HG03045 (cell line): ENCODE results near the gene CDK11B.

Experiments
- ATAC-seq: cut with Tn5 transposase; IDR thresholded peaks from one replicate; pipeline ENCODE4 v1.9.1; 2021; ENCODE audit warnings: mild to moderate bottlenecking, moderate library complexity; ENCODE audit not compliant: unreplicated experiment

Gene CDK11B

DNA sequence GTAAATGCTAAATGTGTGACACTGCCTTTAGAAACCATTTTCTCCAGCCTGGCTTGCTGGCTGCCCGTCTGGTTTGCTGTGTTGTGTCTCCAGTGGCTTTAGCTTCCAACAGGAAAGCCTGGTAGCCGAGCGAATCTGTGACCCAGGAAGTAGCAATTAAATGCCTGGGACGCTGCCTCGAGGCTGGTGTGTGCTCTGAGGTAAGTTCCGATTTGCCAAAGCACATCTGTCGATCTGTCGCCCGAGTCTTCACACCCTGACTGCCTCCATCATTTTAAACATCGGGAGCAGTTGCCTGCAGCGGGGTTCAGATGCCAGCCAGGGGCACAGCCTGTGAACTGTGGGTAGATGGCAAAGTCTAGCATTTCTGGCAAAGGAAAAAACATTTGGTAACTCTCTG lies 41.3 kb downstream of the CDK11B start:
- ATAC-seq = no peak

DNA sequence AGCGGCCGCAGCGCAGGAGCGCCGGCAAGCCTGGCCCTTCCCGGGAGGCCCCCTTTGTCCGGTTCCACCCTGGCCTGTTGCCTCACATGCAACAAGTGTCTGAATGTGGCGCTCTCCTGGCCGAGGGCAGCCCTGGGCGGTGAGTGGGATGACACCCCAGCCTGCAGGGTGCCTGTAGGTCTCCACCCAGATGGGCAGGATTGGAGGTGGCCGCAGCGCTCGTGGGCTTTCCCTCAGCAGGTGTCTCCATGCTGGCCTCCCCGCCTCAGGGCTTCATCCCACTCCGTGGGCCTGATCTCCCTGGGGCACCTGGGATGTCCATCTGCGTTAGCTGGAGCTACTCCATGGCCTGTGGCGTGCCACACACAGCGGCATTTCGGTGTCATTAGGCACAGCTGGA lies 42.0 kb downstream of the CDK11B start:
- ATAC-seq = no peak

DNA sequence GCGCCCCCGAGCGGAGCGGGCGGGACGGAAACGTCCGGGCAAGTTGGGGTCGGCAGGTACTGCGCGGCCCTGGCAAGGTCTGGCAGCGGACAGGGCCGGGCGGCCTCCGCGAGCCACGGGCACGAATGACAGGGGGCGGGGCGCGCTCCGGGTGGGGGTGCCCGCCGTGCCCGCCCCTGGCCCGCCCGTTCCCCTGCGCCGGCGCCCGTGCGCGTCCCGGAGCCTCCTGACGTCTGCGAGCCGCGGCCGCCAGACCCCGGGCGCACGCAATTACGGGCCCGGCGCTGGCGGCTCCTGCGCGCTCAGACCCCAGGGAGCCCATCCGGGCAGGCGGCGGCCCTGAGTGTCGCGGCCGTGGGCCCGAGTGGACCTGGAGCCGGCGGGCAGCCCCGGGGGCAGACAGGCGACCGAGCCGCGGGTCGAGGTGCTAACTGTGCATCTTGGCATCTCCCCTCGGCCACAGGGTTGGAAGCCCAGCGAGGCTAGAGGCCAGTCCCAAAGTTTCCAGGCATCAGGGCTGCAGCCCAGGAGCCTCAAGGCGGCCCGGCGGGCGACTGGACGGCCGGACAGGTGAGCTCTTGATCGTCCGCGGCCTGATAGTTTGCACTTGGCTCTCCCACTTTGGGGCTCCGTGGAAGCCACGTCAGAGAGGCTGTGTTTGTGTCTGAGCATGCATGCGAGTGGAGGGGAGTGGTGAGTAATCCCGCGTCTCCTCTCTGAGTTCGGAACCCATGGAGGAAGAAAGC lies 42.6 kb downstream of the CDK11B start:
- peak; percentile 21 for ATAC-seq

DNA sequence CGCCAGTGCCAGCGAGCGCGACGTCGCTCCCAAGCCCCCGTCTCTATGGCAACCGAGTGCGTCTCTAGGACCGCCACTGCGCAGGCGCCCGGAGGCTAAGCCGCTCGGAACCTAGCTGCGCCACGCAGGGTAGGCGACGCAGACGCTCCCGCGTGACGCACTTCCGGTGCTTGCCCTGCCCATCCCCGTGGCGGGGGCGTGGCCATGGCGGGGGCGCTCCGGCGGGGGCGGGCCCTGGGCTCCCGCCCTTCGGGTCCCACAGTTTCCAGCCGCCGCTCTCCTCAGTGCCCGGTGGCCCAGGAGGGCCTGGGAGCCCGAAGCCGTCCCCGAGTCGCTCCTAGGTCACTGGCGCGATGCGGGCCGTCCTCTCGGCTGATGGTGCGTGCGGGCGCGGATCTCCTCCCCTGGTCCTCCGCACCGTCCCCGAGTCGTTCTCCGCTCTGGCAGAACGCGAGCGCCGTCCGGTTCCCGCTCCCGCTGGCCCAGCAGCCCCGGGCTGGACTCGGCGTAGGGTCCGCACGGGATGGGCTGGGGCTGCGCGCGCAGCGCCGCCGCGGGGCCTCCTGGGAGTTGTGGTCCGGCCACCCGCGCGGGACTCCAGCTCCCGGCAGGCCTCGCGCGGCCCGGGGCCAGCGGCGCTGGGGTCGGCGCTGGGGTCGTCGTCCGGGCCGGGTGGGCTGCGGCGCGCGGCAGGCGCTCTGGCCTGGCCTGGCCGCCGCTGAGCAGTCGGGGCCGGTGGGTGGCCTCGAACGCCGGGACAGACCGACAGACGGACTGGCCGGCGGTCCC lies 43.4 kb downstream of the CDK11B start, which contains the start of gene MIB2:
TSS of gene MIB2 (plus strand) at position 245 of the 789 bp plus-strand sequence. CDS start 7,953 bp downstream, outside the sequence.
- ATAC-seq = peak; percentile 75

DNA sequence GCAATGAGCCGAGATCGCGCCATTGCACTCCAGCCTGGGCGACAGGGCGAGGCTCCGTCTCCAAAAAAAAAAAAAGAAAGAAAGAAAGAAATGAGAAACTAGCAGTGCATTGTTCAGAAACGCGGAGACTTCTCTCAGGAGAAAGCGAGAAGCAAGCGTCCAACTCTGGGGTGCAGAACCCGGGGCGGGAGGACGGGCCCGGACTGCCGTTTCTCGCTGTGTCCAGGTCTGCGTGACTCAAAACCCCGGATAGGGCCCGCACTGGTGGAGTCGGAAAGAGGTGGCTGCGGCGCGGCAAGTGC lies 43.9 kb downstream of the CDK11B start:
- ATAC-seq = no peak

DNA sequence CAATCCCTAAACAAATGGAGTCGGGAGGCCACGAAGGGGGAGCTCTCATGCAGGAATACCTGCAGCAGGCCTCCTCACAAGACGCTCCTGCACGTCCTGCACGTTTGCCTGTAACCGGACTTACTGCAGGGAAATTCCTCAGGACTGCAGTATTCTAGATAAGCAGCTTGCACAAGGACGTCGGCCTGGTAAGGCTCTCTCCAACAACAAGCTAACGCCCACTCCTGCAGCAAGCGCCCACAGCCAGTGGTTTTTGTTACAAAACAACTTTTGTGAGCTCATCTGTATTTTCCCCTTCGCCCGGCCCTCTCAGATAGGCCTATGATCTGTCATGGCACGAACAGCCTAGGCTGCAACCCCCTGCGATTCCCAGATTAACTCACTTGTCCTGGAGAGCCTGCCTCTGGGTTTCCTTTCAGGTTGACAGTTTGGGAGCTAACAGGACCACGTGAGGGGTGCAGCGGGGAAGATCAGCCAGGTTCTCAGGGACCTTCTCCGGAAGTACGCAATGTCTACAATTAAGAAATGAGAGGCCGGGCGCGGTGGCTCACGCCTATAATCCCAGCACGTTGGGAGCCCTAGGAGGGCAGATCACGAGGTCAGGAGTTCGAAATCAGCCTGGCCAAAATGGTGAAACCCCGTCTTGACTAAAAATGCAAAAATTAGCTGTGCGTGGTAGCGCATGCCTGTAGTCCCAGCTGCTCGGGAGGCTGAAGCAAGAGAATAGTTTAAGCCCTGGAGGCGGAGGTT lies 44.4 kb downstream of the CDK11B start:
- ATAC-seq = no peak

DNA sequence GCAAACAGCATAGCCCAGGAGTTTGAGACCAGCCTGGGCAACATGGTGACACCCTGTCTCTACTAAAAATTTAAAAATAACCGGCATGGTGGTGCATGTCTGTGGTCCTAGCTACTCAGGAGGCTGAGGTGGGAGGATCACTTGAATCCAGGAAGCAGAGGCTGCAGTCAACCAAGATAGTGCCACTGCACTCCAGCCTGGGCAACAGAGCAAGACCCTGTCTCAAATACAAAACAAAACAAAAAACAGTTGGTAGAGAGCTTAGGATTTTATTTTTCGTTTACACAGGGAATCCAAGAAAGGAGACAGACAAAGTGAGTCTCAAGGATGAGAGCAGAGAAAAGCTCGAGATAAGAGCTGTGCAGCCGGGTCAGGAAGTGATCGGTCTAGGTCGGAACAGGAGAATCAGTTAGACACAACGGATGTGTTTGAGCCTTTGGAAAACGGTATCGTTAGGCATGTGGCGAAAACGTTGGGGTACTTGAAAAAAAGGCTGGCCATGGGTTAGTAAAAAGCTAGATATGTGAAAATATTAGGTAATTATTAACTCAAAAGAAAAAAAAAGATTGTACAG lies 45.2 kb downstream of the CDK11B start:
- no peak for ATAC-seq

DNA sequence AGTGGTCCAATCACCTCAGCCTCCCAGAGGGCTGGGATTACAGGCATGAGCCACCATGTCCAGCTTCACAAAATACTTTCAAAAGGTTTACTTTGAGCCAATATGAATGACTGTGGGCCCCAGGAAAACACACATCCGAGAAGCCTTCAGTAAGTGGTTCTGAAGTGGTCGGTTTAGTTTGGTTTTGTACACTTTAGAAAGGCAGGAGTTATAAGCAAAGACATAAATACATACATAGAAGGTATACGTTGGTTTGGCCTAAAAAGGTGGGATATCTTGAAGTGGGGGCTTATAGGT lies 46.8 kb downstream of the CDK11B start:
- ATAC-seq = no peak

DNA sequence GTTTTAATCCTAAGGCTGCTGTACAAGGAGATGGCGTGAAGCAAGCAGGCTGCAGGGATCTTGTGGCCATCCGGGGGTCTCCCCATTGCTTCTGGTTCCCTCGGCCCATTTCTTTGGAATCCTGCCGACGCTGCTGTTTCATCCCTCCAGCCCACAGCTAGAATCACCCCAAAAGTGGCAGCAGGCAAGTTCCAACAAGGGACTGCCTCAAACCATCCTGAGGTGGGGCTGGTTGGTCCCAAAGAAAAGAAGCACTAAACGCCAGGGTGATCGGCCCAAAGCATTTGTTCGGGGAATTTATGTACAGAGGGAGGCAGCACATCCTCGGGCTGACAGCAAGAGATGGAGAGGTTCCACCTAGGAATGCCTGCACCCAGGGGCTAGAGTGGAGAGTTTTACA lies 48.0 kb downstream of the CDK11B start:
- no peak for ATAC-seq

DNA sequence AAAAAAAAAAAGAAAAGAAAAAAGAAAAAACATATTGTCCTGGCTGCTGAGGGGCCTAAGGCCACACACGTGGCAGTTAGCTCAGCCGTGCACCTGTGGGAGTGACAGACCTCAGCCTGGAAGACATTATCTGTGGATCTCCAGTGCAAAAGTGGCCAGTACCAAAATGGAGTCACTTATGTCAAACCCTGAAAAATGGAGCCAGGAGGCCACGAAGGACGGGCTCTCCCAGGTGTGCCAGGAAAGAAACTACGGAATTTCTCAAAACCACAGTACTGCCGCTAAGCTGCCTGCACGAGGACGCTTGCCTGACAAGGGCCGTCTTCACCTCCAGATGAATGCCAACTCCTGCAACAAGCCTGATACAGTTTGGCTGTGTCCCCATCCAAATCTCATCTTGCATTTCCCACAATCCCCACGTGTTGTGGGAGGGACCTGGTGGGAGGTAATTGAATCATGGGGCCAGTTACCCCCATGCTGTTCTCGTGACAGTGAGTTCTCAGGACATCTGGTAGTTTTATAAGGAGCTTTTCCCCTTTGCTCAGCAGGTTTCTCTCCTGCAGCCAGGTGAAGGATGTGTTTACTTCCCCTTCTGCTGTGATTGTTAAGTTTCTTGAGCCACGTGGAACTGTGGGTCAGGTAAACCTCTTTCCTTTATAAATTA lies 48.9 kb downstream of the CDK11B start:
- no peak for ATAC-seq

DNA sequence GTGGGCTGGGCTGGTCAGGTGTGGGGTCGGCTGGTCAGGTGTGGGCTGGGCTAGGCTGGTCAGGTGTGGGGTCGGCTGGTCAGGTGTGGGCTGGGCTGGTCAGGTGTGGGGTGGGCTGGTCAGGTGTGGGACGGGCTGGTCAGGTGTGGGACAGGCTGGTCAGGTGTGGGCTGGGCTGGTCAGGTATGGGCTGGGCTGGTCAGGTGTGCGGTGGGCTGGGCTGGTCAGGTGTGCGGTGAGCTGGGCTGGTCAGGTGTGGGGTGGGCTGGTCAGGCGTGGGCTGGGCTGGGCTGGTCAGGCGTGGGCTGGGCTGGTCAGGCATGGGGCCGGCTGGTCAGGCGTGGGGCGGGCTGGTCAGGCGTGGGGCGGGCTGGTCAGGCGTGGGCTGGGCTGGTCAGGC lies 52.6 kb downstream of the CDK11B start:
- ATAC-seq = no peak

DNA sequence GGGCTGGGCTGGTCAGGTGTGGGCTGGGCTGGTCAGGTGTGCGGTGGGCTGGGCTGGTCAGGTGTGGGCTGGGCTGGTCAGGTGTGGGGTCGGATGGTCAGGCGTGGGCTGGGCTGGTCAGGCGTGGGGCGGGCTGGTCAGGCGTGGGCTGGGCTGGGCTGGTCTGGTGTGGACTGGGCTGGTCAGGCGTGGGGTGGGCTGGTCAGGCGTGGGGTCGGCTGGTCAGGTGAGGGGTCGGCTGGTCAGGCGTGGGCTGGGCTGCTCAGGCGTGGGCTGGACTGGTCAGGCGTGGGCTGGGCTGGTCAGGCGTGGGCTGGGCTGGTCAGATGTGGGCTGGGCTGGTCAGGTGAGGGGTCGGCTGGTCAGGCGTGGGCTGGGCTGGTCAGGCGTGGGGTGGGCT lies 53.1 kb downstream of the CDK11B start:
- no peak for ATAC-seq

DNA sequence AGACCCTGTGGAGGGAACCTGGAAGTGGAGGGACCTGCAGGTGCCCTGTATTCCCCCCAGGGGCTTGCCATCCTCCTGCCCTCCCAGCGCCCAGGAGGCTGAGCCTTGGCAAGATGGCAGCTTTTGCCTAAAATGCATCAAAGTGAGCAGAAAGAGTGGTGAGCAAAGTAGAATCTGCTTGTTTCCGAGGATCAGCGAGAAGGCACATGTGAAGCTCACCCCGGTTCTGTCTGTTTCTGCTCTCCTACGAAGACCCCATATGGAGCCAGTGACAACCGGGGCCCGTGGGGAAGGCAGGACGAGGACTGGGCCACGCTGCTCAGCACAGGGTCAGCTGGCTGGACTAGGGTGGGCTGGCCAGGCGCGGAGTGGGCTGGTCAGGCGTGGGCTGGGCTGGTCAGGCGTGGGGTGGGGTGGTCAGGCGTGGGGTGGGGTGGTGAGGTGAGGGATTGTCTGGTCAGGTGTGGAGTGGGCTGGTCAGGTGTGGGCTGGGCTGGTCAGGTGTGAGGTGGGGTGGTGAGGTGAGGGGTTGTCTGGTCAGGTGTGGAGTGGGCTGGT lies 53.7 kb downstream of the CDK11B start:
- ATAC-seq = no peak

DNA sequence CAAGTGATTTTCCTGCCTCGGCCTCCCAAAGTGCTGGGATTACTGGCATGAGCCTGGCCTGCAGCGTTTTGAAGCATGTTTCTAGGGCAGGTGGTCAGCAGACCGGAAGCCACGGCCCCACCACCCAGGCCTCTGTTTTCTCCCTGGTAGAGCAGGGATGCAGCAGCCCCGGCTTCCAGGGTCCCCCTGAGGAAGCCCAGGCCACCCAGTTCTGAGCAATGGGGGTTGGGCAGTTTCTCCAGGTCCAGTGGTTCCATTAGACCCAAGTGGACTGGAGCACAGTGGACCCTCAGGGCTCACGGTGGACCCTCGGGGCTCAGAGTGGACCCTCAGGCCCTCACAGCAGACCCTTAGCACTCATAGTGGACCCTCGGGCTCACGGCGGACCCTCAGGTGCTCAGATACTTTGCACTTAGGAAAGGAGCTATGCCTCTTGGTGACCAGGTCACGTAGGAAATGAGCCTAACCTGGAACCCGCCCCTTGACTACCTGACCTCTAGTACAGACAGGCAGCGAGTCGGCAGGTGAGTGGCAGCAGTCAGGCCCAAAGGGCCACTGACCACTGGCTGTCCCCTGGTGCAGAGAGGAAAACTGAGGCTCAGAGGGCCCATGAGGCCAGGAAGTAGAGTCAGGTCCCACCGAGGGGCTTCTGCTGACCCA lies 54.3 kb downstream of the CDK11B start:
- ATAC-seq = no peak

DNA sequence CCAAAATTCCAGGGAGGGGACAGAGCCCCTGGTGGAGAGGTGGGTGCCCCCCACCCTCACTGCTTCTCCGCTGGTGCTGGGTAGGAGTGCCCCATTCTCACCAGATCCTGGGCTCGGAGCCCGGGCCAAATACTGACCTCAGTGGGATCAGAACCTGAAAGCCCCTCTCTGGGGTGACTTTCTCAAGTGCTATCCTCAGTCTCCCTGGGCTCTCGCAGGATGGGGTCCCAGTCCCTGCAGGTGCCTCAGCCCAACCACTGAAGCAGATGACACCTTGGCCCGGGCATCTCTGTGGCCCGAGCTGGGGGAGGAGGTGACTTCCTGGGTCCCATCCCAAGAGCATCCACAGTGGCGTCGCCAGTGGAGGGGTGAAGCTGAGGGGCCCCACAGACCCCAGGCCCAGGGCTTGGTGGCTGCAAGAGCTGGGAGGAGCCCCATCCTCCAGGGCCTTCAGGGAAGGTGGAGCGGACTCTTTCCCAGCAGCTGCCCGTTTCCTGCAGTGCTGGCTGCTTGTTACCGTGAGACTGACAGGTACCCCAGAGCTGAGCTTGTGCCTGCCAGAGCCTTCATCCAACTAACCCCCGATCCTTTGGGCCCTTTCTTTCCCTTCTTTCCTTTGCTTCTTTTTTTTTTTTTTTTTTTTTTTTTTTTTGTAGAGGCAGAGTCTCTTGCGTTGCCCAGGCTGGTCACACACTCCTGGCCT lies 55.0 kb downstream of the CDK11B start:
- ATAC-seq = no peak

DNA sequence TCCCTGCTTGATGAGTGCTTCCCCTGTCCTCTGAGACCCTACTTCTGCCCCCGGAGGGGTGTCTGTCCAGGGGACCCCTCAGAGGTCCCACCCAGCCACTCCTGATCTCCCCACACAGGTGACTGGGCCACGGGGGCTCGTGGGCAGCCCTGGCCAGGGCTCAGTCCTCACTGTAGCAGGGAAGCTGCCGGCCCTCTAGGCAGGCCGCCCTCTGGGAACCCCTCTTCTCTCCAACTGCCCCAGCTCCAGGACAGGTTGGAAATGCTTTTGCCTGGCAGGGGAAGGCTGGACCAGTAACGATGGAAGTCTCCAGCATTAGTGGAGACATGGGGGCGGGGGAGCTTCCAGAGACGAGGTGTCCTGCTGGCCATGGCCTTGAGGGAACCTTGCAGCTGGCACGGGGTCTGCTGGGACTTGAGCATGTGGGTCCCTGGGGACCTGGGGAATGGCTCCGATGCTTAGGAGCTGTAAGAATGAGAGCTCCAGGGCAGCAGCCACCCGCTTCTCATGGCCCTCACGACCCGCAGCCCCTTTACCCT lies 55.8 kb downstream of the CDK11B start:
- ATAC-seq = no peak

DNA sequence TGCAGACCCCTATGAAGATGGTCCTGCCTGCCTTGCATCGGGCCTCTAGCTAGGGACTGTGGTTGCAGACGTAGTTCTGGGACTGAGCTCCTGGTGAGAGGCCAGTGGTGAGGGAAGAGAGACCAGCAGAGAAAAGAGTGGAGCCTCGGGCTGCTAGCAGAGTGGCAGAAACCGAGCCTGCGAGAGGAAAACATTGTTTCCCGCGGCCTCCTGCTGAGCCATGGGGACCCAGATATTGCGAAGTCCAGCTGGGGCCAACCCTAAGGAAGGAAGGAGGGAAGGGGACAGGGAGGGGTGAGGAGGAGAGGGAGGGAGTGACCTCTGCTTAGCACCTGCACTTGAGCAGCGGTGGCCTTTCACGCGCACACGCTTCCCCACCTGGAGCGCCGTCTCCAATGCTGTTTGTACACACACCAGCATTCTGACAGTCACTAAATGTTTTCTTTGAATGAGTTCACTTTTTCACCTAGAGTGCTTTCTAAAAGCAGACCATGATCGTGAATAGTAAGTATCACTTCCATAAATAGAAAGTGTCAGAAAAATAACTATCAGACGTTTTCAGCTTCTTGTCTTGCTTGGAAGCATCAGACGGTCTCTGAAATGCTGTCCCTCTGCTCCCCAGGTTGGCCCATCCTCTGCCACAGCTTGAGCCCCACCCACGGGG lies 56.4 kb downstream of the CDK11B start:
- no peak for ATAC-seq

DNA sequence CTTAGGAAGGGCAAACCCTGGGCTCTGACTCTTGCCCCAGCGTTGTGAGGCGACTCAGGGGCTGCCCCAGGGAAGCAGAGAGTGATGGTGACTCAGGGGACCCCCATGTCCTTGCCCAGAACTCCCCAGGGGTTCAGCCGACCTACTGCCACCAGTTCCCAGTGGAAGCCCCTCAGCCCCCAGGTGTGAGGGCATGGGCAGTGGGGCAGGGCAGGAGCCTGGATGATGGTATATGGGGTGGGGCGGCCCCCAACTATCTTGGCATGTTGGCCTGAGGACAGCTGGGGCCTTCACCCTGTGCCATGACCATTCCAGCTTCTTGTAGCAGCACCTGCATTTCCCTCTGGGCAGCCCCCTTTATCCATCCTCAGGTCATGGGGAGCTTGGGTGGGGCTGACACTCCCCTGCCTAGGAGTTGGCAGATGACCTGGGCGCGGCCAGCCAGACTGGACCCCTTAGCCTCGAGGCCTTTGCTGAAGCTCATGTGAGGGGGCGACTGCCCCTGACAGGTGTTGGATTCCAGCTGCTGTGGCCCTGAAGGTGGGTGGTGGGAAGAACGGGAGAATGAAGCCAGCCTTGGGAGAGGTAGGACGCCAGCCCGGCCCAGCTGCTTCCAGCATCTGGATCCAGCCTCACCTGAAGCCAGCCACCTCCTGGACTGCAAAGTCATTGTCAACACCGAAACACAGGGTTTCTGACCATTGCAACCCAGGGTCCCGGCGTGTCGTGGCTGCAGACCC lies 57.1 kb downstream of the CDK11B start:
- ATAC-seq = no peak
